GM12872 (cell line): ENCODE data around the gene ALCAM.

Experiments used
- CTCF ChIP-seq: IDR thresholded peaks from 3 replicates; pipeline ENCODE4 v1.5.1; 2011; ENCODE audit warnings: low read depth, mild to moderate bottlenecking, low read length, moderate library complexity; ENCODE audit not compliant: insufficient read depth

The ALCAM gene

GRCh38 chr3:105594219-105594618, 227.5 kb downstream of the ALCAM start:
- TF ChIP-seq CTCF = no peak

- TF ChIP-seq CTCF = no peak
Observed at GRCh38 chr3:105598042-105598796, 231.5 kb downstream of the ALCAM start.

- TF ChIP-seq CTCF = no peak
Observed at GRCh38 chr3:105599350-105599749, 232.6 kb downstream of the ALCAM start.

- no peak for TF ChIP-seq CTCF
Observed at GRCh38 chr3:105606016-105606415, 239.3 kb downstream of the ALCAM start.

- no peak for TF ChIP-seq CTCF
Observed at GRCh38 chr3:105608623-105609022, 241.9 kb downstream of the ALCAM start.

GRCh38 chr3:105610473-105610872, 243.8 kb downstream of the ALCAM start:
- TF ChIP-seq CTCF = no peak

- no peak for TF ChIP-seq CTCF
Observed at GRCh38 chr3:105611304-105612192, 244.8 kb downstream of the ALCAM start.
